ENCODE results near the gene TPMT.

- TF ChIP-seq POLR2AphosphoS5 (IDR thresholded peaks at IDR 0.05) (no peak), CTCF (IDR thresholded peaks at IDR 0.05) (no peak), POLR2A (IDR thresholded peaks at IDR 0.05) (no peak)
Measured at GRCh38 chr6:18100296-18100695, 54.6 kb downstream of the TPMT start.

All from breast epithelium (tissue), 3 donors.